Peyer's patch (tissue), 4 donors: ENCODE data around the gene AGBL5. TPM values are rescaled to one million over a fixed set of nuclear protein-coding genes. Genes with fewer than 3 reads are reported as not detected.

Experiments used
- DNase-seq, 3 donors: peaks; one replicate each; pipeline ENCODE4 v3.0.0-alpha.2; 2017 to 2019
- H3K27ac ChIP-seq, 4 donors: fragments of 200-600 bp; sonication (generic); one replicate each; pipeline ENCODE4 v1.5.1; 2016 to 2019
- H3K27me3 ChIP-seq, 2 donors: fragments of 200-600 bp; sonication (generic); one replicate each; pipeline ENCODE4 v1.5.1; 2019
- H3K36me3 ChIP-seq, 3 donors: fragments of 200-600 bp; sonication (generic); one replicate each; pipeline ENCODE4 v1.5.1; 2016 to 2019
- H3K4me1 ChIP-seq, 4 donors: fragments of 200-600 bp; sonication (generic); one replicate each; pipeline ENCODE4 v1.5.1; 2016 to 2019
- H3K4me3 ChIP-seq, 4 donors: fragments of 200-600 bp; sonication (generic); 1 replicate in 3 of 4; 2 replicates in 1 of 4; pipeline ENCODE4 v1.5.1; 2016 to 2019; ENCODE audit warnings: mild to moderate bottlenecking in 1 of 4
- H3K9me3 ChIP-seq, 4 donors: fragments of 200-600 bp; sonication (generic); one replicate each; pipeline ENCODE4 v1.5.1; 2016 to 2019; ENCODE audit warnings: mild to moderate bottlenecking in 1 of 4
- CTCF ChIP-seq, 6 experiments: fragments of 450-650 bp in 4 of 6; fragments of 200-600 bp in 2 of 6; sonication (generic) in 1 of 6; IDR thresholded peaks; one replicate each; pipeline ENCODE4 v1.5.1; 2017 to 2019; ENCODE audit warnings: antibody characterized with exemption in 6 of 6, mild to moderate bottlenecking in 3 of 6, moderate library complexity in 1 of 6
- POLR2A ChIP-seq, 2 donors: fragments of 450-650 bp; IDR thresholded peaks; one replicate each; pipeline ENCODE4 v1.5.1; 2017; ENCODE audit warnings: antibody characterized with exemption in 2 of 2, mild to moderate bottlenecking in 2 of 2, moderate library complexity in 2 of 2
- total RNA-seq, 4 donors: library from RNA; depleted of rRNA; stranded (reverse); fragments of >200 nt; gene quantifications; one replicate each; pipeline ENCODE4 v1.1.0, GENCODE V29; 2016

Gene AGBL5
- total RNA-seq, 4 donors from 2014 or later, result 7.5 to 18.2 (median 12.3) TPM

GRCh38 chr2:27057184-27057583, 5.7 kb downstream of the AGBL5 start:
- no peak overlapping the region for H3K27ac ChIP-seq
- peaks cover 0 to 4% (median under 1%) of the 10 kb centered on the region in 4 donors for H3K4me1 ChIP-seq
- peaks cover 0 to 48% (median 0%) of the 10 kb centered on the region in 3 donors for H3K36me3 ChIP-seq
- no peaks in the 10 kb centered on the region for H3K9me3 ChIP-seq
- no peaks in the 10 kb centered on the region for H3K27me3 ChIP-seq
- DNase-seq, result peak in 1 of 3 donors; percentile 11
- H3K4me3 ChIP-seq, result no peak overlapping the region
- TF ChIP-seq CTCF (IDR thresholded peaks at IDR 0.05) (no peak), POLR2A (IDR thresholded peaks at IDR 0.05) (no peak)

- Histone ChIP-seq H3K9me3 (no peaks in the 10 kb centered on the region), H3K36me3 (peaks cover 0 to 48% (median 0%) of the 10 kb centered on the region in 3 donors), H3K4me3 (no peak overlapping the region), H3K4me1 (no peaks in the 10 kb centered on the region), H3K27ac (no peak overlapping the region), H3K27me3 (no peaks in the 10 kb centered on the region)
- DNase-seq, result peak in 1 of 3 donors; percentile 34
- TF ChIP-seq CTCF (IDR thresholded peaks at IDR 0.05) (no peak), POLR2A (IDR thresholded peaks at IDR 0.05) (no peak)
Observed at GRCh38 chr2:27058210-27058609, 6.7 kb downstream of the AGBL5 start.

DNA sequence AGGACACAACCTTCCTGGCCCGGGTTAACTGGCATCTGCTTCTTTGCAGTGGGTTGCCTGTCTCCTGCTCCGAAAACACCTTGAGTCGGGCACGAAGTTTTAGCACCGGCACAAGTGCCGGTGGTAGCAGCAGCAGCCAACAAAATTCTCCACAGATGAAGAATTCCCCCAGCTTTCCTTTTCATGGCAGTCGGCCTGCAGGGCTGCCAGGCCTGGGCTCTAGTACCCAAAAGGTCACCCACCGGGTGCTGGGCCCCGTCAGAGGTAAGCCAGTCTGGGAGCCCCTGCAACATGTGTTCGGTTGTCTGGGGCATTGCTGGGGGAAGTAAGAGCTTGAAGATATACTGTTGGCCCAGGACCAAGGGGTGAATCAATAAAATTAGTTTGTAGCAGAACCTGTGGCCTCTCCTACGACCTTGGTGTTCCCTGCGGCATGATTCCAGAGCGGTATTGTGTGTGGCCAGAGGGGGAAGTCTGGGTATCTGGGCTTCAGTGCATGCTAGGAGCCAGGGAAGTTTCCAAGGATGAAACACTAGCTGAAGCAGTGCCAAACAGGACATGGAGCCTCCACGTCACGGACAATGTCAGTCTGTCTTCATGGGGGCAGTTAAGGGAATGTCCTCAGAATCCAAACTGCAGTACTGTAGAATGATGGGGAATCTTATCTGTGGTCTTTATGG, 7.8 kb downstream of the AGBL5 start:
- H3K36me3 ChIP-seq, result peaks cover 0 to 41% (median 0%) of the 10 kb centered on the region in 3 donors
- H3K27ac ChIP-seq, result no peak overlapping the region
- H3K4me3 ChIP-seq, result no peak overlapping the region
- TF ChIP-seq CTCF (IDR thresholded peaks at IDR 0.05) (no peak), POLR2A (IDR thresholded peaks at IDR 0.05) (no peak)
- H3K9me3 ChIP-seq, result no peaks in the 10 kb centered on the region
- H3K27me3 ChIP-seq, result no peaks in the 10 kb centered on the region
- H3K4me1 ChIP-seq, result no peaks in the 10 kb centered on the region
- peak in 1 of 3 donors; percentile 40 for DNase-seq

DNA sequence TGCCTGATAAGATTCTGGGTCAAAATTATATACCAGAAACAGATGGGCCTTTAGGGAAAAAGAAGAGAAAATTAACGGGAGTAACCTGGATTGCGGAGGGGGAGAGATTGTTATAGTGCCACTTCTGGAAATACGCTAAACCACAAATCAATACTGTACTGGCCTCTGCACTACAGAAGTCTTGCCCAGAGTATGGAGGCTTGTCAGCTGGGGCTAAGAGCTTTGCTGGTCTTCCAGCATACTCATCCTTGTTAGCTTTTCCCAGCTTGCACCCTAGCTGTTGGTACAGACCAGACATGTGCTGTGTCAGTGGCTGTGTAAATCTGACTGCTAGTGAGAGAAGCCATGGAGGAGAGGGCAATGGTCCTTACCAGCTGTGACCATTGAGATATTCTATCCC, 8.9 kb downstream of the AGBL5 start:
- Histone ChIP-seq H3K27ac (no peak overlapping the region), H3K9me3 (no peaks in the 10 kb centered on the region), H3K4me1 (no peaks in the 10 kb centered on the region), H3K36me3 (peaks cover 0 to 30% (median 0%) of the 10 kb centered on the region in 3 donors), H3K27me3 (no peaks in the 10 kb centered on the region), H3K4me3 (no peak overlapping the region)
- no peak for TF ChIP-seq POLR2A (IDR thresholded peaks at IDR 0.05)
- TF ChIP-seq CTCF (IDR thresholded peaks at IDR 0.05), result no peak
- no peak for DNase-seq

GRCh38 chr2:27065128-27065527, 13.7 kb downstream of the AGBL5 start:
- Histone ChIP-seq H3K27ac (no peak overlapping the region), H3K9me3 (no peaks in the 10 kb centered on the region), H3K27me3 (no peaks in the 10 kb centered on the region), H3K4me3 (no peak overlapping the region), H3K4me1 (peaks cover 0 to 17% (median 1%) of the 10 kb centered on the region in 4 donors), H3K36me3 (peaks cover 0 to 32% (median 0%) of the 10 kb centered on the region in 3 donors)
- TF ChIP-seq CTCF (IDR thresholded peaks at IDR 0.05), result no peak
- TF ChIP-seq POLR2A (IDR thresholded peaks at IDR 0.05), result no peak
- DNase-seq, result peak in 1 of 3 donors; percentile 11
